ENCODE measurements around the gene SPACA6.

The SPACA6 gene

DNA sequence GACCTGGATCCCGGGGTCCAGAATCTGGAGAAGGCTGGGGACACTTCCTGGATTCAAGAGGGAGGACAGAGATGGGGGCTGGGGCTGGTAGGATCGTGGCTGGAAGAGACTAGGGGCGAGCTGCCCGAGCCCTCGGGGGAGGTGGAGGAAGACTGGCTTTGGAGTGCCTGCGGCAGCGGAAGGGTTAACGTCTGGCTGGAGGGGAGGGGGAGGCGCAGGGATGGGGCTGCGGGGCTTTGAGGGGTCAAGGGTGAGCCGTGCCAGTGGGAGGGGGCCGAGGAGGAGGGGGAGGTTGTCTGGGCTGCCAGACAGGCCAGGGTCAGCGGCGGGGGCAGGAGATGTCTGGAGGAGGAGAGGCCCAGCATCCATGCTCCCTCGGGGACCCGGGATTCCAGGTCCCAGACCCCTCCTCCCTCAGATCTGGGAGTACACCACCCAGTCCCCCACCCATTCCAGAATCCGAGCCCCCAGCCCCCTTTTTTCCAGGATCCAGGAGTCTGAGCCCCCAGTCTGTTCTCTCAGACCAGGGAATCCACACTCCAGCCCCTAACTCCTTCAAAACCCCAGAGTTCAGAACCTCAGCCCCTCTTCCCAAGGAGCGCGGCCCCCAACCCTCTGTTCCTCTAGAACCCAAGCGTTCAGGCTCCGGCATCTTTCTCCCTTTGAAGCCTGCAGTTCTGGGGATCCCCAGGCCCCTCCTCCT lies 3.2 kb upstream of the SPACA6 start:
- TF ChIP-seq, protein P1, sequence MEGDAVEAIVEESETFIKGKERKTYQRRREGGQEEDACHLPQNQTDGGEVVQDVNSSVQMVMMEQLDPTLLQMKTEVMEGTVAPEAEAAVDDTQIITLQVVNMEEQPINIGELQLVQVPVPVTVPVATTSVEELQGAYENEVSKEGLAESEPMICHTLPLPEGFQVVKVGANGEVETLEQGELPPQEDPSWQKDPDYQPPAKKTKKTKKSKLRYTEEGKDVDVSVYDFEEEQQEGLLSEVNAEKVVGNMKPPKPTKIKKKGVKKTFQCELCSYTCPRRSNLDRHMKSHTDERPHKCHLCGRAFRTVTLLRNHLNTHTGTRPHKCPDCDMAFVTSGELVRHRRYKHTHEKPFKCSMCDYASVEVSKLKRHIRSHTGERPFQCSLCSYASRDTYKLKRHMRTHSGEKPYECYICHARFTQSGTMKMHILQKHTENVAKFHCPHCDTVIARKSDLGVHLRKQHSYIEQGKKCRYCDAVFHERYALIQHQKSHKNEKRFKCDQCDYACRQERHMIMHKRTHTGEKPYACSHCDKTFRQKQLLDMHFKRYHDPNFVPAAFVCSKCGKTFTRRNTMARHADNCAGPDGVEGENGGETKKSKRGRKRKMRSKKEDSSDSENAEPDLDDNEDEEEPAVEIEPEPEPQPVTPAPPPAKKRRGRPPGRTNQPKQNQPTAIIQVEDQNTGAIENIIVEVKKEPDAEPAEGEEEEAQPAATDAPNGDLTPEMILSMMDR (IDR thresholded peaks at IDR 0.05; ENCODE audit: insufficient read depth, low read depth, low read length, missing control alignments) = no peak
- peak; percentile 14 for DNase-seq (ENCODE audit: low read depth)
- peak overlapping the region; percentile 85 for H3K4me3 ChIP-seq (ENCODE audit: low read length)

DNA sequence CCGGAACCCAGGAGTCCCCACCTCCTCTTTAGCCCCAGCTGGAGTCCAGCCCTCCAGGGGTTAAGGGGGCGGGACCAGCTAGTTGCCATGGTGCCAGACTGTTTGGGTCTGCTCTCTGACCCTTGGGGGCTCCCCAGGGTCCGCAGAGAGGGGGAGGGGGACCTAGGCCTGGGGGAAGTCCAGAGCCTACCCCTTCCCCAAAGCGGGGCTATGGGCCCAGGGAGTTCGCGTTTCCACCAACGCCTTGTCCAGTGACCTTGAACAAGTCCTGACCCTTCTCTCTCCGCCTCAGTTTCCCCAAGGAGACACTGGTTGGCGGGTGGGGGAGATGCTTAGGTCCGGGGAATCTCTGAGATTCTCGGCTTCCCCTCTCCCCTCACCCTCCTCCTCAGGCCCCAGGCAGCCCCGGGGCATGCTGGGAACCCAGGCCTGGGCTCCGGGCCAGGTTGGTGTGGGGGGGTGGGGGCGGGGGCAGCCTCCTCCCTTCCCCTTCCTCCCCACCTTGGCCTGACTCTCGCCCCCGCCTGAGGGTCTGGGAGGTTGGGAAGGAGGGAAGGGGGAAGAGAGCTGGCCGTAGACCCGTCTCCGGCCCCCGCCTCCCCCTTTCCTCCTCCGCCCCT lies 2.6 kb upstream of the SPACA6 start:
- peak overlapping the region; percentile 85 for H3K4me3 ChIP-seq (ENCODE audit: low read length)
- TF ChIP-seq, protein P1 (IDR thresholded peaks at IDR 0.05; ENCODE audit: insufficient read depth, low read depth, low read length, missing control alignments) = no peak
- peak; percentile 59 for DNase-seq (ENCODE audit: low read depth)

DNA sequence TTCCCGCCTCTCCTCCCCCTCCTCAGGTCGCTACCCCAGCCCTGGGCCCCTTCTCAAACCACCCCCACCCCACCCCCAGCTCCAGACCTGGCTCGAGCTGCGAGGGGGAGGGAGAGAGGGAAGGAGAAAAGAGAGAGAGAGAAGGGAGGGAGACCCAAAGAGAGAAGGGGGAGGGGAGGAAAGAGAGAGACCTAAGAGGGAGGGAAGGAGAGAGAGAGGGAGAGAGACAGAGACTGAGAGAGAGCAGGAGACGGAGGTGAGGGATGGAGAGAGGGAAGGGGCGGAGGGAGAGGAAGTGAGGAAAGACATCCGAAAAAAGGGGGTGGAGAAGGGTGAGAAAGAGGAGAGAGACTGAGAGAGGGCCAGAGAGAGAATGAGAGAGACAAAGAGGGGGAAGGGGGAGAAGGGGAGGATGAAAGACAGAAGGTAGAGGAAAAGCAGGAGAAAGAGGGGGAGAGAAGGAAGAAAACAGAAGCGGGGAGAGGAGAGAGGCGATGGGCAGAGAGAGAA lies 2.0 kb upstream of the SPACA6 start:
- DNase-seq (ENCODE audit: low read depth) = peak; percentile 18
- TF ChIP-seq, protein P1 (IDR thresholded peaks at IDR 0.05; ENCODE audit: insufficient read depth, low read depth, low read length, missing control alignments) = no peak
- H3K4me3 ChIP-seq (ENCODE audit: low read length) = peak overlapping the region; percentile 85

DNA sequence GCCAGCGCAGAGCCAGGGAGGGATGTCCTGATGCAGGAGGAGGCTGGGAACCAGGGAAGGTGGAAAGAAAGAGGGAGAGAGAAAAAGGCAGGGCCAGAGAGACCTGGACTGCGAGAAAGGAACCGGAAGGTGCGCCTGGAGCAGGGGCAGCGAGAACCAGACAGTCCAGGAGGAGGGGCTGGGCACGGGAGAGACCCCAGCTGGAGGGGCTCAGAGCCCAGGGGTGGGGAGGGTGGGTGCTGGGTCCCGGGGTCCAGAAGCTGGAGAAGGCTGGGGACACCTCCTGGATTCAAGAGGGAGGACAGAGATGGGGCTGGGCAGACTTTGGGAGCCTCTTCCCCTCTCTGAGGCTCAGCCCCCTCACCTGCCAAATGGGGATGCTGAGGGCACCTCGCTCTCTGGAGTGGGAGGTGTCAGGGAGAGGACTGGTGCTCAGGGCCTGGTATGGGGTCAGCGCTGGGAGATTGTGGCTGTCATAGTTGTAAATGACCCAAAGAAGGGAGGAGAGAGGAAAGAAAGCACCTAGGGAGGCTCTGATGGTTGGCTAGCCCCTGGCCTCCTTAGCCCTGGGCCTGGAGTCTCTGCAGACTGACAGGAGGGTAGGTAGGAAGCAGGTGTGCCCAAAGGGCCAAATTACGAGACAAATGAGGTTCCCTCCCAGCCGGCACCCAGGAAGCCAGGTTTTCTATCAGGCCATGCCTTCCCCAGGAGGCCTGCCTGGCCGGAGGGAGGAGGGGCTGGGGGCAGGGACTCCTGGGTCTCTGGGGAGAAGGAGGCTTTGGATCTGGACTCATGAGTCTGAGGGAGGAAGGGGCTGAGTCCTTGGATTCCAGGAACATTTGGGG lies 1.3 kb upstream of the SPACA6 start:
- peak overlapping the region; percentile 85 for H3K4me3 ChIP-seq (ENCODE audit: low read length)
- DNase-seq (ENCODE audit: low read depth) = no peak
- TF ChIP-seq, protein P1 (IDR thresholded peaks at IDR 0.05; ENCODE audit: insufficient read depth, low read depth, low read length, missing control alignments) = no peak

DNA sequence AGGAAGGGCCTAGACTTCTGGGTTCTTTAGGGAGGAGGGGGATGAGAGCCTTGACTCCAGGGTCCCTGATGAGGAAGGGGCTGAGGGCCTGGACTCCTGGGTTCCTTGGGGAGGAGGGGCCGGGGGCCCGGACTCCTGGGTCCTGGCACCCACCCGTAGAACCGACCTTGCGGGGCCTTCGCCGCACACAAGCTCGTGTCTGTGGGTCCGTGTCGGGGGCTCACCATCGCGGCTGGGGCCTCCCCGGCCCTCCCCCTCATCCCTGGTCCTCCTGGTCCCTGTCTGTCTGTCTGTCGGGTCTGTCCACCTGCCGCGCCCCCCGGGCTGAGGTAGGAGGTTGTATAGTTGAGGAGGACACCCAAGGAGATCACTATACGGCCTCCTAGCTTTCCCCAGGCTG lies 662 bp upstream of the SPACA6 start:
- peak overlapping the region; percentile 85 for H3K4me3 ChIP-seq (ENCODE audit: low read length)
- DNase-seq (ENCODE audit: low read depth) = no peak
- TF ChIP-seq, protein P1 (IDR thresholded peaks at IDR 0.05; ENCODE audit: insufficient read depth, low read depth, low read length, missing control alignments) = no peak

DNA sequence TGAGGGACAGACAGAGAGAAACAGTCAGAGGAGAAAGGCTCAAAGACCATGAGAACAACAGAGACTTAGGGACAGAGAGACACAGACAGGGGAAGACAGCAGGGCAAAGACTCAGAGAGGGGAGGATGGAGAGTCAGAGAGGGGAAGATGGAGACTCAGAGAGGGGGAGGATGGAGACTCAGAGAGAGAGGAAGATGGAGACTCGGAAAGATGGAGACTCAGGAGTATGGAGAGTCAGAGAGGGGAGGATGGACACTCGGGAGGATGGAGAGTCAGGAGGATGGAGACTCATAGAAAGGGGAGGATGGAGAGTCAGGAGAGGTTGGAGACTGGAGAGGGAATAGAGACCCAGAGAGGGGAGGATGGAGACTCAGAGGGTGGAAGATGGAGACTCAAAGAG lies 689 bp downstream of the SPACA6 start:
- no peak for DNase-seq (ENCODE audit: low read depth)
- no peak overlapping the region for H3K4me3 ChIP-seq (ENCODE audit: low read length)
- TF ChIP-seq, protein P1 (IDR thresholded peaks at IDR 0.05; ENCODE audit: insufficient read depth, low read depth, low read length, missing control alignments) = no peak
